ENCODE measurements around the gene WDPCP. TPM values are rescaled to one million over a fixed set of nuclear protein-coding genes. Genes with fewer than 3 reads are reported as not detected.
"Not testable (repeated sequence)": the region's sequence is repeated elsewhere in the genome, so short reads cannot be mapped to it uniquely, and the experiment has no call there.

The WDPCP gene
- polyA plus RNA-seq, 1 donor from 2014 or later, result 8.9 TPM

DNA sequence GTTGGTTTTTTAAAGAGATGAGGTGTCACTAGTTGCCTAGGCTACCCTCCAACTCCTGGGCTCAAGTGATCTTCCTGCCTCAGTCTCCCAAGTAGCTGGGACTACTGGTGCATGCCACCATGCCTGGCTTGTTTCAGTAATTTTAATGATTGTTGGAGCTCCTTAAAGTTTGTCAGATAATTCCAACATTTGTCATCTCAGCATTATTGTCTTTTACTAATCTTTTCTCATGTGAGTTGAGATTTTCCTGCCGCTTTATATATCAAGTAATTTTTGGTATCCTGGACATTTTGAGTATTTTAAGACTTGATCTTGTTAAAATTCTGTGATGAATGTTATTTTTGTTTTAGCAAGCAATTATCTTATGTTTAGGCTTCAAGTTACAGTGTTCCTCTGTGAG lies 429.0 kb downstream of the WDPCP start:
- H3K9me2 ChIP-seq (ENCODE audit: insufficient read depth, low read length), result no peaks in the 10 kb centered on the region
- H4K20me1 ChIP-seq (ENCODE audit: insufficient read depth), result no peaks in the 10 kb centered on the region
- no peak overlapping the region for H2AFZ ChIP-seq (ENCODE audit: low read depth, low read length)
- no peaks in the 10 kb centered on the region for H3F3A ChIP-seq (ENCODE audit: insufficient read depth, low read length, poor library complexity, severe bottlenecking)
- no peak overlapping the region for H3K27ac ChIP-seq (ENCODE audit: low read length)
- H3K27me3 ChIP-seq (ENCODE audit: insufficient read depth, low read depth, low read length), result no peaks in the 10 kb centered on the region
- no peaks in the 10 kb centered on the region for H3K9me3 ChIP-seq (ENCODE audit: low read length)
- no peak overlapping the region for H3K4me2 ChIP-seq (ENCODE audit: low read length)
- no peak overlapping the region for H3K9ac ChIP-seq (ENCODE audit: low read length)
- no peak overlapping the region for H3K4me3 ChIP-seq (ENCODE audit: low read length)
- no peaks in the 10 kb centered on the region for H3K79me2 ChIP-seq (replicated peaks; ENCODE audit: insufficient read depth, low read length)
- no peak for TF ChIP-seq RAD21 (conservative IDR thresholded peaks at IDR 0.05)
- H3K36me3 ChIP-seq (ENCODE audit: insufficient read depth, low read length), result no peaks in the 10 kb centered on the region

DNA sequence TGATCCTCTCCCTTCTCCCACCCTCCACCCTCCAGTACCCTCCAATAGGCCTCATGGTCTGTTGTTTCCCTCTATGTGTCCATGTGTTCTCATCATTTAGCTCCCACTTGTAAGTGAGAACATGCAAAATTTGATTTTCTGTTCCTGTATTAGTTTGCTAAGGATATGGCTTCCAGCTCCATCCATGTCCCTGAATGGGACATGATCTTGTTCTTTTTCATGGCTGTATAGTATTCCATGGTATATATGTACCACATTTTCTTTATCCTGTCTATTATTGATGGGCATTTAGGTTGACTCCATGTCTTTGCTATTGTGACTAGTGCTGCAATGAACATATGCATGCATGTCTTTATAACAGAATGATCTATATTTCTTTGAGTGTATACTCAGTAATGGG lies 451.6 kb downstream of the WDPCP start:
- not testable (repeated sequence) for H3K27ac ChIP-seq (ENCODE audit: low read length); H3K4me2 ChIP-seq (ENCODE audit: low read length); H3F3A ChIP-seq (ENCODE audit: insufficient read depth, low read length, poor library complexity, severe bottlenecking); H3K9ac ChIP-seq (ENCODE audit: low read length); H3K36me3 ChIP-seq (ENCODE audit: insufficient read depth, low read length); H3K4me3 ChIP-seq (ENCODE audit: low read length); H3K79me2 ChIP-seq (replicated peaks; ENCODE audit: insufficient read depth, low read length); H3K9me3 ChIP-seq (ENCODE audit: low read length); H2AFZ ChIP-seq (ENCODE audit: low read depth, low read length); H3K9me2 ChIP-seq (ENCODE audit: insufficient read depth, low read length); H3K27me3 ChIP-seq (ENCODE audit: insufficient read depth, low read depth, low read length); H4K20me1 ChIP-seq (ENCODE audit: insufficient read depth)

DNA sequence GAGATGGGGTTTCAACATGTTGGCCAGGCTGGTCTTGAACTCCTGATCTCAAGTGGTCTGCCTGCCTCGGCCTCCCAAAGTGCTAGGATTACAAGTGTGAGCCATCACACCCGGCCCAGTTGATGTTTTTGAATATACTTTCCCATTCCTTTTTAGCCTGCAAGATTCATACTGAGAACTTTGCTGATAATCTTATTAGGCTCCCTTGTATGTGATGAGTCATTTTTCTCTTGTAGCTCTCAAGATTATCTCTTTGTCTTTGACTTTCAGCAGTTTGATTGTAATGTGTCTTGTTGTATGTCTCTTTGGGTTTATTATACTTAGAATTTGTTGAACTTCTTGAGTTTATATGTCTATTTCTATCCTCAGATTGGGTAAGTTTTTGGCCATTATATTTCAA lies 456.3 kb downstream of the WDPCP start:
- H3K36me3 ChIP-seq (ENCODE audit: insufficient read depth, low read length), result no peaks in the 10 kb centered on the region
- no peaks in the 10 kb centered on the region for H3K27me3 ChIP-seq (ENCODE audit: insufficient read depth, low read depth, low read length)
- no peaks in the 10 kb centered on the region for H3K9me3 ChIP-seq (ENCODE audit: low read length)
- no peaks in the 10 kb centered on the region for H3F3A ChIP-seq (ENCODE audit: insufficient read depth, low read length, poor library complexity, severe bottlenecking)
- no peaks in the 10 kb centered on the region for H3K9me2 ChIP-seq (ENCODE audit: insufficient read depth, low read length)
- no peak overlapping the region for H3K4me3 ChIP-seq (ENCODE audit: low read length)
- no peak overlapping the region for H3K27ac ChIP-seq (ENCODE audit: low read length)
- H3K9ac ChIP-seq (ENCODE audit: low read length), result no peak overlapping the region
- no peak overlapping the region for H3K4me2 ChIP-seq (ENCODE audit: low read length)
- H2AFZ ChIP-seq (ENCODE audit: low read depth, low read length), result no peak overlapping the region
- H3K79me2 ChIP-seq (replicated peaks; ENCODE audit: insufficient read depth, low read length), result no peaks in the 10 kb centered on the region
- H4K20me1 ChIP-seq (ENCODE audit: insufficient read depth), result no peaks in the 10 kb centered on the region
- no peak for TF ChIP-seq TAF1 (IDR thresholded peaks at IDR 0.05; ENCODE audit: low read depth)
- TF ChIP-seq RAD21 (conservative IDR thresholded peaks at IDR 0.05), result no peak
- no peak for TF ChIP-seq SMC3 (conservative IDR thresholded peaks at IDR 0.05; ENCODE audit: poor library complexity)
- TF ChIP-seq, protein P1, sequence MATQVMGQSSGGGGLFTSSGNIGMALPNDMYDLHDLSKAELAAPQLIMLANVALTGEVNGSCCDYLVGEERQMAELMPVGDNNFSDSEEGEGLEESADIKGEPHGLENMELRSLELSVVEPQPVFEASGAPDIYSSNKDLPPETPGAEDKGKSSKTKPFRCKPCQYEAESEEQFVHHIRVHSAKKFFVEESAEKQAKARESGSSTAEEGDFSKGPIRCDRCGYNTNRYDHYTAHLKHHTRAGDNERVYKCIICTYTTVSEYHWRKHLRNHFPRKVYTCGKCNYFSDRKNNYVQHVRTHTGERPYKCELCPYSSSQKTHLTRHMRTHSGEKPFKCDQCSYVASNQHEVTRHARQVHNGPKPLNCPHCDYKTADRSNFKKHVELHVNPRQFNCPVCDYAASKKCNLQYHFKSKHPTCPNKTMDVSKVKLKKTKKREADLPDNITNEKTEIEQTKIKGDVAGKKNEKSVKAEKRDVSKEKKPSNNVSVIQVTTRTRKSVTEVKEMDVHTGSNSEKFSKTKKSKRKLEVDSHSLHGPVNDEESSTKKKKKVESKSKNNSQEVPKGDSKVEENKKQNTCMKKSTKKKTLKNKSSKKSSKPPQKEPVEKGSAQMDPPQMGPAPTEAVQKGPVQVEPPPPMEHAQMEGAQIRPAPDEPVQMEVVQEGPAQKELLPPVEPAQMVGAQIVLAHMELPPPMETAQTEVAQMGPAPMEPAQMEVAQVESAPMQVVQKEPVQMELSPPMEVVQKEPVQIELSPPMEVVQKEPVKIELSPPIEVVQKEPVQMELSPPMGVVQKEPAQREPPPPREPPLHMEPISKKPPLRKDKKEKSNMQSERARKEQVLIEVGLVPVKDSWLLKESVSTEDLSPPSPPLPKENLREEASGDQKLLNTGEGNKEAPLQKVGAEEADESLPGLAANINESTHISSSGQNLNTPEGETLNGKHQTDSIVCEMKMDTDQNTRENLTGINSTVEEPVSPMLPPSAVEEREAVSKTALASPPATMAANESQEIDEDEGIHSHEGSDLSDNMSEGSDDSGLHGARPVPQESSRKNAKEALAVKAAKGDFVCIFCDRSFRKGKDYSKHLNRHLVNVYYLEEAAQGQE (IDR thresholded peaks at IDR 0.05; ENCODE audit: borderline replicate concordance), result no peak
- no peak for TF ChIP-seq EP300 (conservative IDR thresholded peaks at IDR 0.05; ENCODE audit: poor library complexity, severe bottlenecking)
- TF ChIP-seq POLR2AphosphoS5 (IDR thresholded peaks at IDR 0.05), result no peak
- TF ChIP-seq MXI1 (conservative IDR thresholded peaks at IDR 0.05; ENCODE audit: poor library complexity, severe bottlenecking), result no peak
- TF ChIP-seq, protein P2, sequence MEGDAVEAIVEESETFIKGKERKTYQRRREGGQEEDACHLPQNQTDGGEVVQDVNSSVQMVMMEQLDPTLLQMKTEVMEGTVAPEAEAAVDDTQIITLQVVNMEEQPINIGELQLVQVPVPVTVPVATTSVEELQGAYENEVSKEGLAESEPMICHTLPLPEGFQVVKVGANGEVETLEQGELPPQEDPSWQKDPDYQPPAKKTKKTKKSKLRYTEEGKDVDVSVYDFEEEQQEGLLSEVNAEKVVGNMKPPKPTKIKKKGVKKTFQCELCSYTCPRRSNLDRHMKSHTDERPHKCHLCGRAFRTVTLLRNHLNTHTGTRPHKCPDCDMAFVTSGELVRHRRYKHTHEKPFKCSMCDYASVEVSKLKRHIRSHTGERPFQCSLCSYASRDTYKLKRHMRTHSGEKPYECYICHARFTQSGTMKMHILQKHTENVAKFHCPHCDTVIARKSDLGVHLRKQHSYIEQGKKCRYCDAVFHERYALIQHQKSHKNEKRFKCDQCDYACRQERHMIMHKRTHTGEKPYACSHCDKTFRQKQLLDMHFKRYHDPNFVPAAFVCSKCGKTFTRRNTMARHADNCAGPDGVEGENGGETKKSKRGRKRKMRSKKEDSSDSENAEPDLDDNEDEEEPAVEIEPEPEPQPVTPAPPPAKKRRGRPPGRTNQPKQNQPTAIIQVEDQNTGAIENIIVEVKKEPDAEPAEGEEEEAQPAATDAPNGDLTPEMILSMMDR (IDR thresholded peaks at IDR 0.05; ENCODE audit: poor library complexity, severe bottlenecking), result no peak
- TF ChIP-seq EZH2 (IDR thresholded peaks at IDR 0.05; ENCODE audit: borderline replicate concordance, insufficient read depth, low read length, poor library complexity, severe bottlenecking), result no peak

Data from neural cell (in vitro differentiated cells).